ENCODE data around the gene MED8. TPM values are rescaled to one million over a fixed set of nuclear protein-coding genes. Genes with fewer than 3 reads are reported as not detected.

MED8 gene
- total and polyA plus RNA-seq, 2 of the 13 experiments (the other 11 are each of a cell fraction or from before 2014, with no cell fraction given), result 16.9 to 77.4 TPM

GRCh38 chr1:43358121-43358745 lies 31.4 kb downstream of the MED8 start (continued):
- TF ChIP-seq, protein P1, sequence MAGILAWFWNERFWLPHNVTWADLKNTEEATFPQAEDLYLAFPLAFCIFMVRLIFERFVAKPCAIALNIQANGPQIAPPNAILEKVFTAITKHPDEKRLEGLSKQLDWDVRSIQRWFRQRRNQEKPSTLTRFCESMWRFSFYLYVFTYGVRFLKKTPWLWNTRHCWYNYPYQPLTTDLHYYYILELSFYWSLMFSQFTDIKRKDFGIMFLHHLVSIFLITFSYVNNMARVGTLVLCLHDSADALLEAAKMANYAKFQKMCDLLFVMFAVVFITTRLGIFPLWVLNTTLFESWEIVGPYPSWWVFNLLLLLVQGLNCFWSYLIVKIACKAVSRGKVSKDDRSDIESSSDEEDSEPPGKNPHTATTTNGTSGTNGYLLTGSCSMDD (CRISPR knock-in tag; IDR thresholded peaks at IDR 0.05), result no peak
- peak; percentile 82; the same call in 1 of the 2 replicates for TF ChIP-seq KLF12 (CRISPR knock-in tag; IDR thresholded peaks at IDR 0.05; ENCODE audit: borderline replicate concordance)
- 0 out of 2 replicates have a peak, but pooled peaks have one; percentile 28 for TF ChIP-seq MAZ (IDR thresholded peaks at IDR 0.05; ENCODE audit: borderline replicate concordance, low read depth, low read length)
- no peak for TF ChIP-seq MAZ (CRISPR knock-in tag; IDR thresholded peaks at IDR 0.05; ENCODE audit: low read depth)
- no peak for TF ChIP-seq ZNF674 (CRISPR knock-in tag; IDR thresholded peaks at IDR 0.05; ENCODE audit: low read depth)
- TF ChIP-seq, protein P2, sequence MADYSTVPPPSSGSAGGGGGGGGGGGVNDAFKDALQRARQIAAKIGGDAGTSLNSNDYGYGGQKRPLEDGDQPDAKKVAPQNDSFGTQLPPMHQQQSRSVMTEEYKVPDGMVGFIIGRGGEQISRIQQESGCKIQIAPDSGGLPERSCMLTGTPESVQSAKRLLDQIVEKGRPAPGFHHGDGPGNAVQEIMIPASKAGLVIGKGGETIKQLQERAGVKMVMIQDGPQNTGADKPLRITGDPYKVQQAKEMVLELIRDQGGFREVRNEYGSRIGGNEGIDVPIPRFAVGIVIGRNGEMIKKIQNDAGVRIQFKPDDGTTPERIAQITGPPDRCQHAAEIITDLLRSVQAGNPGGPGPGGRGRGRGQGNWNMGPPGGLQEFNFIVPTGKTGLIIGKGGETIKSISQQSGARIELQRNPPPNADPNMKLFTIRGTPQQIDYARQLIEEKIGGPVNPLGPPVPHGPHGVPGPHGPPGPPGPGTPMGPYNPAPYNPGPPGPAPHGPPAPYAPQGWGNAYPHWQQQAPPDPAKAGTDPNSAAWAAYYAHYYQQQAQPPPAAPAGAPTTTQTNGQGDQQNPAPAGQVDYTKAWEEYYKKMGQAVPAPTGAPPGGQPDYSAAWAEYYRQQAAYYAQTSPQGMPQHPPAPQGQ (CRISPR knock-in tag; IDR thresholded peaks at IDR 0.05; ENCODE audit: borderline replicate concordance), result no peak
- TF ChIP-seq, protein P3, sequence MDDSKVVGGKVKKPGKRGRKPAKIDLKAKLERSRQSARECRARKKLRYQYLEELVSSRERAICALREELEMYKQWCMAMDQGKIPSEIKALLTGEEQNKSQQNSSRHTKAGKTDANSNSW (CRISPR knock-in tag; IDR thresholded peaks at IDR 0.05; ENCODE audit: borderline replicate concordance), result no peak
- TF ChIP-seq ZNF317 (CRISPR knock-in tag; IDR thresholded peaks at IDR 0.05), result no peak
- TF ChIP-seq ZNF737 (CRISPR knock-in tag; IDR thresholded peaks at IDR 0.05; ENCODE audit: borderline replicate concordance), result no peak
- no peak for TF ChIP-seq ZNF276 (CRISPR knock-in tag; IDR thresholded peaks at IDR 0.05; ENCODE audit: low read depth)
- TF ChIP-seq, protein P4, sequence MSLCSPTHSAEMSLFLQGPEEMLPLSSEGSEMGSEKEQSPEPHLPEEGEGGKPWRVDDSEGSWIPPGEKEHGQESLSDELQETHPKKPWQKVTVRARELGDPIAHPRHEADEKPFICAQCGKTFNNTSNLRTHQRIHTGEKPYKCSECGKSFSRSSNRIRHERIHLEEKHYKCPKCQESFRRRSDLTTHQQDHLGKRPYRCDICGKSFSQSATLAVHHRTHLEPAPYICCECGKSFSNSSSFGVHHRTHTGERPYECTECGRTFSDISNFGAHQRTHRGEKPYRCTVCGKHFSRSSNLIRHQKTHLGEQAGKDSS (CRISPR knock-in tag; IDR thresholded peaks at IDR 0.05; ENCODE audit: borderline replicate concordance, low read depth), result no peak
- TF ChIP-seq ZNF761 (CRISPR knock-in tag; conservative IDR thresholded peaks at IDR 0.05), result no peak
- TF ChIP-seq ZNF746 (CRISPR knock-in tag; IDR thresholded peaks at IDR 0.05), result no peak
- TF ChIP-seq HMGXB4 (CRISPR knock-in tag; IDR thresholded peaks at IDR 0.05; ENCODE audit: borderline replicate concordance in 1 of 2, low read depth in 1 of 2), result peak; percentile 14 to 26; a peak in 2 of 4 replicates

Measured in HepG2 (cell line).